GM12864 (cell line): ENCODE data around the gene CHCHD3.

Experiments
- DNase-seq: peaks from one replicate; pipeline ENCODE4 v3.0.0-alpha.2; 2011; ENCODE audit warnings: low read depth
- H3K4me3 ChIP-seq: 2 replicates; pipeline ENCODE4 v1.5.1; 2011; ENCODE audit warnings: mild to moderate bottlenecking, low read depth, low read length, control low read depth
- CTCF ChIP-seq: IDR thresholded peaks from 2 replicates; pipeline ENCODE4 v1.5.1; 2011; ENCODE audit warnings: low read depth, mild to moderate bottlenecking, moderate library complexity, low read length, control low read depth, inconsistent platforms; ENCODE audit errors: missing control alignments

CHCHD3 gene

GRCh38 chr7:133109816-133110215 lies 27.9 kb upstream of the CHCHD3 start:
- H3K4me3 ChIP-seq: no peak overlapping the region
- no peak for DNase-seq
- TF ChIP-seq CTCF: no peak

- no peak overlapping the region for H3K4me3 ChIP-seq
- no peak for TF ChIP-seq CTCF
- DNase-seq: no peak
Measured at GRCh38 chr7:133108023-133108422, 26.1 kb upstream of the CHCHD3 start.

DNA sequence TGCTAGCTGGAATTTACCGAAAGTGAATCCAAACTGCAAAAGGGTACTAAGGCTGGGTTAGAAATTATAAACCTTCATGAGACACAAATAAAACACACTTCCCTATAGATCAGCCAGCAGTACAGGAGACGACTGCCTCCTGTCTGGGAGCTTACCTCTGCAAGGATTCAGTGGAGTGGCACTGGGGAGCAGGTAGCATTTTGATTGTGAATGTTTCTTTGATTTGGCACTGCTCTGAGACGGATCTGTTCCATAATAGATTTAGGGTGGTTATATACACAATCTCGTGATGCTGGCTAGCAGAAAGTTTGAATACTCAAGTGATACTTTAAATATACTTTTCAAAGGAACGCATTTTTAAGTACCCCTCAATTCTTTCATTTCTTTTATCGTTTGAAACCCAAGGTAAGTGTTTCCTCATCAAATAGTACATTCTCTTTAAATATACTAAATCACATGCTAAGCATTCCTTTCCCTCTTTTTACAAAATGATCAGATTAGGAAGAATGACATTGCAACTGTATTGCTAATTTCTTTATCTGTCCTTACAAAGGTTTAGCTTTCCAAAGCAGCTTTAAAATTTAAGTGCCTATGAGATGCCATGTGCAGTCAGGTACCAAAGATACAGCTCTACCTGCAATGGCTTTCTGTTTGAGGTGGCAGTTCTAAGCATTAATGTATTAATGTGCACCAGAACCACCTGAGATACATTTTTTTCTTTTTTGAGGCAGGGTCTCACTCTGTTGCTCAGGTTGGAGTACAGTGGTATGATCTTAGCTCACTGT lies 20.6 kb upstream of the CHCHD3 start:
- no peak for DNase-seq
- no peak for TF ChIP-seq CTCF
- H3K4me3 ChIP-seq: no peak overlapping the region

DNA sequence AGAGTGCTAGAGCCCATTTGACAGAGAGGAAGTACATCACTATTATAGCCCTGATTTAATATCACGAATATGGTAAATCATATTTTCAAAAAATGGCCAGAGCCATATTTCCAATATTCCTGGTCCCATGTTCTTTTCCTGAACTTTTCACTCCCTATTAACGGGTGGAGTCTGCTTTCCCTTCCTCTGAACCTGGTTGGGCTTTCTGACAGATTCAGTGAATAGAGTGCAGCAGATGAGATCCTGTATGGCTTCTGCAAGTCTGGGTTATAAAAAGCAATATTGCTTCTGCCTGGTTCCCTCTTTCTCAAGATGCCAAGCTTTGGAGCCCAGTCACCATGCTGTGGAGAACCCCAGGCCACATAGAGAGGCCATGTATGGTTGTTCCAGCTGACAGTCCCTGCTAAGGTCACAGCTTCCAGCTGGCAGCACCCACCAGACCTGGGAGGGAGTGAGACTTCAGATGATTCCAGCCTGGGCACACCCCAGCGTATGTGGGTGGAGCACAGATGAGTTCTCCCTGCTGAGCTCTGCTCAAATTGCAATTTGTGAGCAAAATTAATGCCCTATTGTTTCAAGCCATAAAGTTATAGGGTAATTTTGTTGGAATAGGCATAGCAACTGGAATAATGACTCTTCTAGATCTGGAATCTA lies 17.9 kb upstream of the CHCHD3 start:
- no peak overlapping the region for H3K4me3 ChIP-seq
- no peak for DNase-seq
- no peak for TF ChIP-seq CTCF

DNA sequence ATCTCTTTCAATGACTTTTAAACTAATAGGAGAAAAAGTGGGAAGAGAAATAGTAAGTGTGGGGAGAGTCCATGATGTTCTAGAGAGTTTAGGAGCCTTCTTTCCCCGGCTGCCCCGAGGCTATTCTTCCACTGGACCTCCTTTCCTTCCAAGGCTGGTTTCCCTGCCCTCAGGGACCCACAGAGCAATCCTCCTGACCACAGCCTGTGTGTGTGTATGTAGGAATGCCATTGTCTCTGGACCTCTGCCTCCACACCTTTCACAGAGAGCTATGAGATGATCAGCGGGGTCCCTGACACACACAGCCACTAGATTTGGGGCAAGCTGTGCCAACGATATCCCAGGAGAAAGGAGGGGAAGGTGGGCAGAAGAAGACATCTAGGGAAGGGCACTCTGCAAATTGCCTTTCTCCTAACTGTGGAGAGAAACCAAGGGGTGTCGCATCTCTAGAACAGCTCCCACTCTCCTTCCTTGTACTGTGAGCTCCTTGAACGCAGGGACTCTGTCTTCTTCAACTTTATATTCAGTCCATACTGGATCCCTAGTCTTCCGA lies 13.3 kb upstream of the CHCHD3 start:
- H3K4me3 ChIP-seq: no peak overlapping the region
- DNase-seq: no peak
- TF ChIP-seq CTCF: no peak

- no peak for TF ChIP-seq CTCF
- no peak for DNase-seq
- H3K4me3 ChIP-seq: no peak overlapping the region
Measured at GRCh38 chr7:133091943-133092464, 10.1 kb upstream of the CHCHD3 start.
